GM21360 (cell line): Measurements from ENCODE around the gene STATH.
"Not testable (repeated sequence)": the region's sequence is repeated elsewhere in the genome, so short reads cannot be mapped to it uniquely, and the experiment has no call there.

Experiments used
- ATAC-seq: cut with Tn5 transposase; IDR thresholded peaks from one replicate; pipeline ENCODE4 v1.9.1; 2021; ENCODE audit warnings: mild to moderate bottlenecking, moderate library complexity; ENCODE audit not compliant: unreplicated experiment

STATH gene, protein sequence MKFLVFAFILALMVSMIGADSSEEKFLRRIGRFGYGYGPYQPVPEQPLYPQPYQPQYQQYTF

DNA sequence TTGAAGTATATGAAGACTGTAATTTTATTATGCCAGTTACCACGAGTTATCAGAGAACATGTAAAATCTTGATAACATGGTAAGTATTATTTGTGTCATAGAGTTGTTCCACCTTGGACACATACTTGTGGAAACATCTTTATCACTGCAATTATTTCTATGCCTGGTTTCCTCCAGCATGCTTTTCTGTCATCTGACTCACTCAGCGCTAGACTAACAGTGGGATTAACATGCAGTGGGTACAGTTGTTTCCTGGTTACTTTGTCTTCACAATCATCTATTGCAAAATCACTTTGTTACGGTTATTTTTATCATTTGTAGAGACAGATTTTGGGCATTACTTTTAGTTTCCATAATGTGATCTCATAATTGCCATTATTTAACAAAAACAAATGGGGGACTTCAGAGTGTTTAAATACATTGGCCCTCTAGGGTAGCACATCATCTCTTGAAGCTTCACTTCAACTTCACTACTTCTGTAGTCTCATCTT is at the start of gene STATH:
Gene STATH, plus strand, starts transcription at position 441 of the 491 bp plus-strand sequence. CDS start 2,472 bp downstream, outside the sequence.
- no peak for ATAC-seq

DNA sequence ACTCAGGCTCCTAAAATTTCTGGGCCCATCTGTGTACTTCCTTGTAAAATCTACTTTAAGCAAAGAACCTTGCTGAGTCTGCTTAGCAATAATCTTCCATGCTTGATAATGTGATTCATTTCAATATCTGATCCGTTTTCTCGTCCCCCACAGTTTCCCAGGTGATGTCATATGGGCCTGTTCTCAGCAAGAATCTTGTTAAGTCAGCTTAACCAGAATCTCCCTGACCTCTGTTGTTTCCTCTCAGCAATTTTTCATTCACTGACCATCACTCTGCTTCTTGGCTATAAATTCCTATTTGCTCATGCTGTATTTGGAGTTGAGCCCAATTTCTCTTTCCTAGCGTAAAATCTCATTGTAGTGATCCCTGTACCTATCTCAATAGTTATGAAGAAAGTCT is 44.2 kb upstream of the STATH start:
- no peak for ATAC-seq

DNA sequence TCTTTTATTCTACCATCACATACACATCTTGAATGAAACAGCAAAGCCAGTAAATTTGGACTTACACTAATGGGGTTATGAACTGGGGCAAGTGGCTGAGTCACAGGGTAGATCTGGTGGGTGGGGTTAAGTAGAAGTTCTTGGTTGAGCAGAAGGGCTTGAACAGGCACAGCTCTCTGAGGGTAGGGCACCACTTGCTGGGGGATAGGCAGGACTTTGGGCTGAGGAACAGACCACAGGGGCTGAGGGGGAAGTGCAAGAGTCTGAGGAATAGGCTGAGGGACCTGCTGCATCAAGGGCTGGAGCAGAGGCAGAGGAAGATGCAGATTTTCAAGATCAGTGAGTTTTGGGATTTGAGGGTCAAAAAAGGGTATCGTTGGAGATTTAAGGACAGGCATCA is 38.6 kb upstream of the STATH start:
- no peak for ATAC-seq

DNA sequence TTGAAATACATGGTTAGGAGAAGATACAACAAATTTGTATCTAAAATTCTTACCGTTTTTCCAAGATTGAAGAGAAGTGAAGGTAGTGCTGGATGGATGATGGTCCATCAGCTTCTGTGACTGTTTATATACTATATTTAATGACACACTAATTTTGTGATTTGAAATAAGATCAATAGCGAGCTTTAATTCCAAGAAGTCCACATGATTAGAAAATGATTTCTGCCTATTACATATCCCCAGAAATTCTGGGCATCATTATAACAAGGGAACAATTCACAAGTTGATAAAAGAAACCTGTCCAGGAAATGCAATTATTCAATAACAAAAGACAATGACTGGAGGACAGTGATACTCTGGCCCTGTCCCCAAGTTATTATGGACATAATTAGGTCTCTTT is 30.1 kb upstream of the STATH start, which contains the start of gene CSN2:
Gene CSN2, minus strand, starts transcription at position 101 of the 400 bp plus-strand sequence. CDS start 4,733 bp downstream, outside the sequence.
- no peak for ATAC-seq

DNA sequence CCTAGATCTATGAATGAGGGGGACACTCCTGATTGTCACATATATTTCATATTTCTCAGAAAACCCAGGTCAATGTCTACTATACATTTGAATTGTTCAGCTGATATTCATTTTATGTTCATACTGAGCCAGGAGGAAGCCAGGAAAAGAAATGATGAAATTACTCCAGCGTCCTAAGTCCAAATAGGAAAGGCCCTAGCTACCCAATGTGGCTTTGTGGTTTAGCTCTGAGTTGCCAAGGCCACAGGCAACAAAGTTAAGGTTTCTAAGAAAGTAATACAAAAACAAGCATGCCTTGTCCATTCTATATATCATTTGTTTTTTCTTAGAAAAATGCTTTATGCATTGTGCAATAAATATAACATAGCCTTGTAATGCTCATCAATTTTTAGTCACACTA is 25.7 kb upstream of the STATH start:
- no peak for ATAC-seq

DNA sequence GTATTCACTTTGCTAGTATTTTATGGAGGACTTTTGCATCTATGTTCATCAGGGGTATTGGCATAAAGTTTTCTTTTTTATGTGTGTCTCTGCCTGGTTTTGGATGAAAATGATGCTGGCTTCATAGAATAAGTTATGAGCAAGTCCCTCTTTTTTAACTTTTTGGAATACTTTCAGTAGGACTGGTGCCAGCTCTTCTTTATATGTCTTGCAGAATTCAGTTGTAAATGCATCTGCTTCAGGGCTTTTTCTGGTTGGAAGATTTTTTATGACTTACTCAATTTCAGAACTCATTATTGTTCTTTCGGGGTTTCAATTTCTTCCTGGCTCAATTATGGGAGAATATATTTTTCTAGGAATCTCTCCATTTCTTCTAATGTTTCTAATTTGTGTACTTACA is 21.1 kb upstream of the STATH start:
- ATAC-seq, result no peak

DNA sequence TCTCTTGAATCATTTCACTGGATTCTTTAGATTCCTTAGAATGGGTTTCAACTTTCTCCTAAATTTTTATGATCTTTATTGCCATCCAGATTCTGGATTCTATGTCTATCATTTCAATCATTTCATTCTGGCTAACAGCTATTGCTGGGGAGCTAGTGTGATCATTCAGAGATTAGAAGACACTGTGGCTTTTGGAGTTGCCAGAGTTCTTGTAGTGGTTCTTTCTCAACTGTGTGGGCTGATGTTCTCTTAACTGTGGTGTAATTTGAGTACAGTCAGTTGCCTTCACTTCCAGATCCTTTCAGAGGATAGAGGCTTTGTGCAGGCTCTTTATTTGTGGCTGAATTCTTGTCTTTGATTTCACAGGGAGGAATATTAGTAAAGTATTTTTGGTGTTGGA is 18.2 kb upstream of the STATH start:
- ATAC-seq, result no peak

DNA sequence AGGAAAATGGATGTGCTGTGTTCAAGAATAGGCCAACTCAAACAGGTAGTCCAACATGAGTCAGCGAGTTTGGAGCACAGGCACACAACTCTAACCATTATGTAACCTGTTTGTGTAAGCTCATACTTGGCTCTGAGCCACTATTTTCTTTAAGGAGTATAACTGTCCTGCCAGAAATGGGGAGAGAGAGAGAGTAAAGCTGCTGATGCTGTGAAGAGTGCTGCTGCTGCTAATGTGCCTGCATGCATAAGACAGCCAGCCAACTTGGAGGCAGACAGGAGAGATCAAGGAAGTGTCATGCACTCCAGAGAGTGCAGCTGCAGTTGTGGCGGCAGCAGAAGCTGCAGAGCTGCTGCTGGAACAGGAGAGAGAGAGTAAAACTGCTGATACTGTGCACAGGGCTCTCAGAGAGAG is 11.7 kb upstream of the STATH start:
- ATAC-seq, result peak; percentile 46

DNA sequence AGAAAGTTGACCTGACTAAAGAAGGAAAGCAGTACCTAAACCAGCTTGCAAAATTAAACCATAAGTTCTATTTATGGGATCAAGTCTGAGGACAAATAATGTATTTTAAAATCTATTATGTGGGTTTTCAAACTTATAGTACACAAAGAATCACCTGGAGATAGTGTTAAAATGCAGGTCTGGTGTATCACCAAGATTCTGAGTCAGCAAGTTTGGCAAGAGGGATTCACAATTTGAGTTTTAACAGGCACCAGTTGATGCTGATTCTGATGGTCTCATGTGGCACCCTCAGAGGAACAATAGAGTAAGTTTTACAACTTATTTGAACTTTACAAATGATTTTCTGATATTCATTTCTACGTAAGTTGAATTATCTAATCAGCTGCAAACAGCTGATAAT is 9.1 kb upstream of the STATH start:
- ATAC-seq, result no peak

DNA sequence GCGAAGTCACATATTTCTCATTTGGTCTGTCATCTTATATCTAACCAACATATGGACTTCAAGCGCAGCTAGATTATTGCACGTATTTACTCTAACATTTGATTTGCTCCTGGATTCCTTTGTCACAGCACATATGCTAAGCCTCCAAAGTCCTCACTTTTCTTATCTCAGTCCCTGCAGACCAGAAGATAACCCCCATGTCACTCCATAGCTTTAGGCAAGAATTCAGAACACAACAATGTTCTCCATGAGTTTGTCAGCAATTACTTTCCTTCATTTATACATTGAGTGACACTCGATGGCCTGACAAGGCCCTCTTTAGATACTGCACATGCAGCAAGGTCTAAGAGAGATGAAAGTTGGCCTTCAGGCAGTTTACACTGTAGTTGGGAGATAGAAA is 4.8 kb upstream of the STATH start:
- no peak for ATAC-seq

DNA sequence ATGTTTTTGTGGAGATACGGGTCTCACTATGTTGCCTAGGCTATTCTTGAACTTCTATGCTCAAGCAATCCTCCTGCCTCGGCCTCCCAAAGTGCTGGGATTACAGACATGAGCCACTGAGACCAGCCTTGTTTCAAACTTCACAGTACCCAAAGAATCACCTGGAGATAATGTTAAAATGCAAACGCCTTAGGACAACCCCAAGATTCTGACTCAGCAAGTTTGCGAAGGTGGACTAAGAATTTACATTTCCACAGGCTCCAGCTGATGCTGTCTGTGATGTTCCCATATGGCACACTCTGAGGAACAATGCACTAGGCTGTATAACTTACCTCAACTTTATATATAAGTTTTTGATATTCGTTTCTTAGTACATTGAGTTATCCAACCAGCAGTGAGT is 984 bp upstream of the STATH start:
- ATAC-seq, result no peak

DNA sequence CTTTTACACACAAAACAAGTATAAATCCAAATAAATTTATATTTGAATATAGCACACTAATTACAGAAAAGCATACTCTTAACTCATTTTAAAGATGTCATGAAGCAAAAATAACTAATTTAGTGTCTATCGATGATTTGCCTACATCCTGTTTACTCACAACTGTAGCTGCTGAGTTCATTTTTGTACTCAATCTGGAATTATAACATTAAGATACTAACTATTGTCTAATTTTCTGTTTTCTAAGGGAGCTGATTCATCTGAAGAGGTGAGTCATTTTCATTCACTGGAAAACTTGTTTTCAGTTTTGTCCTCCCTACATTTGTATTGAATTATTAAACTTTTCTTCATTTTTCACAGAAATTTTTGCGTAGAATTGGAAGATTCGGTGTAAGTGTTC is 3.7 kb downstream of the STATH start:
- no peak for ATAC-seq

DNA sequence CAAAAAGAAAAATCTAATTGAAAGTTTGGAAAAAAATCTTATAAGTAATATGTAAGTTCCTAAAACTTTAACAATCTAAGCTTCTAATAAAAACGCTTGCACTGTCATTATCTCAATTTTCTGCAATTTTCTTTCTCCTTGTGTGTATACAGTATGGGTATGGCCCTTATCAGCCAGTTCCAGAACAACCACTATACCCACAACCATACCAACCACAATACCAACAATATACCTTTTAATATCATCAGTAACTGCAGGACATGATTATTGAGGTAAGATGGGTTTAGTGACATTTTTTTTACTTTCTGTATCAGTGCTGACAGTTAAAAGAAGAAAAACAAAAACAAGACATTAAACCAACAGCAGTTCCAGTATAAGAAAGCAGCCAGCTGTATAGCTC is 4.9 kb downstream of the STATH start:
- no peak for ATAC-seq

DNA sequence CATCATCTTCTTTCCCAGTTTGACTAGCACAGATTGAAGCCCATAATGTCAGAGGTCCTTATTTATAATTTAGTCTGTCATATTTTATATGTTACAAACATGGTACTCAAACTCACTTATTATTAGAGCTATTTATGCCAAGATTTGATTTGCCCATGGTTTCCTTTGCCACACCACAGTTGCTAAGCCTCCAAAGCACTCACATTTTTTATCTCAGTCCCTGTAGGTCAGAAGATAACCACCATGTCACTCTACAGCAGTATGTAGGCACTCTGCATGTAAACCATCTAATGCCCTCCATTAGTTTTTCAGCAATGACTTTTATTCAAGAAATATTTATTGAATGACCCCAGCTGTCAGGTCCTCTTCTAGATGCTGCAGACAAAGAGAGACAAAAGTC is 6.7 kb downstream of the STATH start:
- ATAC-seq, result no peak

DNA sequence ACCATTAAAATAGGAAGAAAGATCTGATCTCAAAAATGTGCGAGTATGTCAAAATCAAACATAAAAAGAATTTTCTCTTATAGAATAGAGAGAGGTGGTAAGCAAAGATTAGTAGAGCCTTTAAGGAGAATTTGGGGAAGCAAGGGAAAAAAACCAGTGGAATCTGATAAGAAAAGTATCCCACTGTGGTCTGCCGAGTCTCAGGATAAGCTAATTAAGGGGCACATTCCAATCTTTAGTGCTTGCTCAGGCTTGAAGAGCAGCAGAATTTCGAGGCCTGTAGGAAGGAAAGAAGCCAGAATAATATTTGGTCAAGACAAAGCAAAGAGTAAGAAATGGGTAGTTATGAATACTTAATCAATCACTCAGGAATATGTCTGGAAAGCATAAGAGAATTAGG is 13.0 kb downstream of the STATH start:
- no peak for ATAC-seq

DNA sequence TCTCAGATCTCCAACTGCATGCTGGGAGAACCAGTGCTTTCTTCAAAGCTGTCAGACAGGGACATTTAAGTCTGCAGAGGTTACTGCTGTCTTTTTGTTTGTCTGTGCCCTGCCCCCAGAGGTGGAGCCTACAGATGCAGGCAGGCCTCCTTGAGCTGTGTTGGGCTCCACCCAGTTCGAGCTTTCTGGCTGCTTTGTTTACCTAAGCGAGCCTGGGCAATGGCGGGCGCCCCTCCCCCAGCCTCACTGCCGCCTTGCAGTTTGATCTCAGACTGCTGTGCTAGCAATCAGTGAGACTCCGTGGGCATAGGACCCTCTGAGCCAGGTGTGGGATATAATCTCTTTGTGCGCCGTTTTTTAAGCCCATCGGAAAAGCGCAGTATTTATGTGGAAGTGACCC is 23.2 kb downstream of the STATH start:
- not testable (repeated sequence) for ATAC-seq

DNA sequence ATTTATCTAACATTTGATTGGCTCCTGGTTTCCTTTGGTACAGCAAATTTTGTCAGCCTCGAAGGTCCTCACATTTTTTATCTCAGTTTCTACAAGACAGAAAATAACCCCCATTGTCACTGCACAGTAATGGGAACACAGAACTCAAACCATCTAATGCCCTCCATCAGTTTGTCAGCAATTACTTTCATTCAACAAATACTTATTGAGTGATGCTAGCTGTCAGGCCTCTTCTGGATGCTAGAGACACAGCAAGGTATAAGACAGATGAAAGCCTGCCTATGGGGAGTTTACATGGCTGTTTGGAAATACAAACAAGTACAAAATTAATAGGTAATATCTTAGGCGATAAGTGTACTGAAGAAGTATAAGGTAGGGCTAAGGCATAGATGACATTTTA is 27.5 kb downstream of the STATH start:
- ATAC-seq, result no peak

DNA sequence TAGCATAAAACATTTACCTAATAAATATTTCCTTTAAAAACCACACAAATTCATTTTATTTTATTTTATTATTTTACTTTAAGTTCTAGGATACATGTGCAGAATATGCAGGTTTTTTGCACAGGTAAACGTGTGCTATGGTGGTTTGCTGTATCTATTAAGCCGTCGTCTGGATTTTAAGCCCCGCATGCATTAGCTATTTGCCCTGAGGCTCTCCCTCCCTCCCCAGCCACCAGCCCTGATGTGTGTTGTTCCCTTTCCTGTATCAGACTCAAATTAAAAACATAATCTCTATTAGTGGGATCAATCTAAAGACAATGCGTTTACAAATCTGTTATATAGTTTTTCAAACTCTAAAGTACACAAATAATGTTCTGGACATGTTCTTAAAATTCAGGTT is 31.2 kb downstream of the STATH start:
- no peak for ATAC-seq

DNA sequence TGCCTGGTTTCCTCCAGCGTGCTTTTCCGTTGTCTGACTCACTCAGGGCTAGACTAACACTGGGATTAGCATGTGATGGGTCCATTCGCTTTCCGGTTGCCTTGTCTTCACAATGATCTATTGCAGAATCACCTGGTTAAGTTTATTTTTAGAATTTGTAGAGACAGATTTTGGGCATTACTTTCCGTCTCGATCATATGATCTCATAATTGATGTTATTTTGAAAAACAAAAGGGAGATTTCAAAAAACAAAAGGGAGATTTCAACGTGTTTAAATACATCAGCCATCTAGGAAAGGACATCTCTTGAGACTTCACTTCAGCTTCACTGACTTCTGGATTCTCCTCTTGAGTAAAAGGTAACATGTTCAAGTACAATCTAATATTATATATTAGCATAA is 32.4 kb downstream of the STATH start, which contains the start of gene HTN3:
Gene HTN3, plus strand, starts transcription at position 301 of the 400 bp plus-strand sequence. CDS start 2,282 bp downstream, outside the sequence.
- not testable (repeated sequence) for ATAC-seq

DNA sequence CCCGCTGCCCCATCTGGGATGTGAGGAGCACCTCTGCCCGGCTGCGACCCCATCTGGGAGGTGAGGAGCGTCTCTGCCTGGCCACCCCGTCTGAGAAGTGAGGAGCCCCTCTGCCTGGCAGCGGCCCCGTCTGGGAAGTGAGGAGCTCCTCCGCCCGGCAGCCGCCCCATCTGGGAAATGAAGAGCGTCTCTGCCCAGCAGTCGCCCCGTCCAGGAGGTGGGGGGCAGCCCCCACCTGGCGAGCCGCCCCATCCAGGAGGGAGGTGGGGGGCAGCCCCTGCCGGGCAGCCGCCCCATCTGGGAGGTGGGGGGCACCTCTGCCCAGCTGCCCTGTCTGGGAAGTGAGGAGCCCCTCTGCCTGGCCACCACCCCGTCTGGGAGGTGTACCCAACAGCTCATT is 41.8 kb downstream of the STATH start:
- not testable (repeated sequence) for ATAC-seq

DNA sequence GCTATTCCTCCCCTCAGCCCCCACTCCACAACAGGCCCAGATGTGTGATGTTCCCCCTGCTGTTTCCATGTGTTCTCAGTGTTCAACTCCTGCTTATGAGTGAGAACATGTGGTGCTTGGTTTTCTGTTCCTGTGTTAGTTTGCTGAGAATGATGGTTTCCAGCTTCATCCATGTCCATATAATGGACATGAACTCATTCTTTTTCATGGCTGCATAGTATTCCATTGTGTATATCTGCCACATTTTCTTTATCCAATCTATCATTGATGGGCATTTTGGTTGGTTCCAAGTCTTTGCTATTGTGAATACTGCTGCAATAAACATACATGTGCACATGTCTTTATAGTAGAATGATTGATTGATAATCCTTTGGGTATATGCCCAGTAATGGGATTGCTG is 44.2 kb downstream of the STATH start:
- ATAC-seq, result not testable (repeated sequence)

DNA sequence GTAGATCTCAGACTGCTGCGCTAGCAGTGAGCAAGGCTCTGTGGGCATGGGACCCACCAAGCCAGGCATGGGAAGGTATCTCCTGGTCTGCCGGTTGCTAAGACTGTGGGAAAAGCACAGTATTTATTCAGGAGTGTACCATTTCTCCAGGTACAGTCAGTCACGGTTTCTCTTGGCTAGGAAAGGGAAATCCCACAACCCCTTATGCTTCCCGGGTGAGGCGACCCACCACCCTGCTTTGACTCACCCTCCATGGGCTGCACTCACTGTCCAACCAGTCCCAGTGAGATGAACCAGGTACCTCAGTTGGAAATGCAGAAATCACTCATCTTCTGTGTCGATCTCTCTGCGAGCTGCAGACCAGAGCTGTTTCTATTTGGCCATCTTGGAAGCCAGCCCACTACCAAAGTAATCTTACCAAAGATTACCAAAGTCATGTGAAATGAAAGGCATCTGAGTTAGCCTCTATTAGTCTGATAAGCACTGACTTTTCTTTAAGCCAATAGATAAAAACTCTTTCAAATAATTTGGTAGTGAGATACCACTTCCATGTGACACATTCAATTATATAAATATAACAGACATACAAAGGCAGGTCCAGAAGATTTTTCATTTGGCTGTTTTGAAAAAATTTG is 46.0 kb downstream of the STATH start:
- ATAC-seq, result no peak

DNA sequence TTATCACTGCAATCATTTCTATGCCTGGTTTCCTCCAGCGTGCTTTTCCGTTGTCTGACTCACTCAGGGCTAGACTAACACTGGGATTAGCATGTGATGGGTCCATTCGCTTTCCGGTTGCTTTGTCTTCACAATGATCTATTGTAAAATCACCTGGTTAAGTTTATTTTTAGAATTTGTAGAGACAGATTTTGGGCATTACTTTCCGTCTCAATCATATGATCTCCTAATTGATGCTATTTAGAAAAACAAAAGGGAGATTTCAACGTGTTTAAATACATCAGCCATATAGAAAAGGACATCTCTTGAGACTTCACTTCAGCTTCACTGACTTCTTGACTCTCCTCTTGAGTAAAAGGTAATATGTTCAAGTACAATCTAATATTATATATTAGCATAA is 54.4 kb downstream of the STATH start, which contains the start of gene HTN1:
Gene HTN1, plus strand, starts transcription at position 301 of the 400 bp plus-strand sequence. CDS start 2,639 bp downstream, outside the sequence.
- ATAC-seq, result not testable (repeated sequence)
